Effector CD4-positive, alpha-beta T cell (primary cell): ENCODE data around the gene SETD1B.

Experiments
- DNase-seq: peaks from one replicate; pipeline ENCODE4 v3.0.0-alpha.2; 2020

The SETD1B gene

DNA sequence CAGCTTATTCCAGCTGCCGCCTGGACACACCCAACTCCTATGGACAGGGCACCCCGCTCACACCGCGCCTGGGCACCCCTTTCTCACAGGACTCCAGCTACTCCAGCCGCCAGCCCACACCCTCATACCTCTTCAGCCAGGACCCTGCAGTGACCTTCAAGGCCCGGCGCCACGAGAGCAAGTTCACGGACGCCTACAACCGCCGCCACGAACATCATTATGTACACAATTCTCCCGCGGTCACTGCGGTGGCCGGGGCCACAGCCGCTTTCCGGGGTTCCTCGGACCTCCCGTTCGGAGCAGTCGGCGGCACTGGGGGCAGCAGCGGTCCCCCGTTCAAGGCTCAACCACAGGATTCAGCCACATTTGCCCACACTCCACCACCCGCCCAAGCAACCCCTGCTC is 5.9 kb downstream of the SETD1B start:
- no peak for DNase-seq

DNA sequence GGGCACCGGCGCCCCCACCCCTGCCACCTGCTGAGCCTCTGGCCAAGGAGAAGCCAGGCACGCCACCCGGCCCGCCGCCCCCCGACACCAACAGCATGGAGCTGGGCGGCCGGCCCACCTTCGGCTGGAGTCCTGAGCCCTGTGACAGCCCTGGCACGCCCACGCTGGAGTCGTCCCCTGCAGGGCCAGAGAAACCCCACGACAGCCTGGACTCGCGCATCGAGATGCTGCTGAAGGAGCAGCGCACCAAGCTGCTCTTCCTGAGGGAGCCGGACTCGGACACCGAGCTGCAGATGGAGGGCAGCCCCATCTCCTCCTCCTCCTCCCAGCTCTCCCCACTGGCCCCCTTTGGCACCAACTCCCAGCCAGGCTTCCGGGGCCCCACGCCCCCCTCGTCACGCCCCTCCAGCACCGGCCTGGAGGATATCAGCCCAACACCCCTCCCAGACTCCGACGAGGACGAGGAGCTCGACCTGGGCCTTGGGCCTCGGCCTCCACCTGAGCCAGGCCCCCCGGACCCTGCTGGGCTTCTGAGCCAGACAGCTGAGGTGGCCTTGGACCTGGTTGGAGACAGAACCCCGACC is 6.5 kb downstream of the SETD1B start:
- DNase-seq = no peak

DNA sequence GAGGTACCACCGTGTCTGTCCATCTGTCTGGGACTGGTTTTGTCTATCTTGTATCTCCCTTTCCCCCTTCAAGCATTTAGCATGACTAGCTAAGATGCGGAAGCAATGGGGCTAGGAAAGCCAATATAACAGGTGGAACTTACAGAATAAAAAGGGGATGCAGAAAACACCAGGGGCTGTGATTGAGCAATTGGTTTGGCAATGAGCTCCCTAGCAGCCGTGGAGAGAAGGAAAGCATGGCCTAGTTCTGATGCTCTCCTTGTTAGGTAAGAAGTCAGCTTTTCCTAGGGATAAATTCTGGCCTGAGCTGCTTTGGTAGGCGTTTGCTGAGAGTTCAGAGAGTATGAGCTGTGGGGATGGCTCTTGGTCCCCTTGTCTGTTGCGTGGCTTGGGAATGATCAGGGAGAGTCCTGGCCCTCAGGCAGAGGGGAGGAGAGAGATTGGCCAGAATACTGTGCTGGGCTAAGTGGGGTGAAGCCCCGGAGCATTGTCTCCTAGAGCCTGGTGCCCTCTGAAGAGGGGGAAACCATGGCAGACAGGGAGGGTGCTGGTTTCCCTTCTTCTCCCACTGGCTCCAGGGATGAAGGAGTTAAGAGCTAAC is 7.1 kb downstream of the SETD1B start:
- DNase-seq = no peak

DNA sequence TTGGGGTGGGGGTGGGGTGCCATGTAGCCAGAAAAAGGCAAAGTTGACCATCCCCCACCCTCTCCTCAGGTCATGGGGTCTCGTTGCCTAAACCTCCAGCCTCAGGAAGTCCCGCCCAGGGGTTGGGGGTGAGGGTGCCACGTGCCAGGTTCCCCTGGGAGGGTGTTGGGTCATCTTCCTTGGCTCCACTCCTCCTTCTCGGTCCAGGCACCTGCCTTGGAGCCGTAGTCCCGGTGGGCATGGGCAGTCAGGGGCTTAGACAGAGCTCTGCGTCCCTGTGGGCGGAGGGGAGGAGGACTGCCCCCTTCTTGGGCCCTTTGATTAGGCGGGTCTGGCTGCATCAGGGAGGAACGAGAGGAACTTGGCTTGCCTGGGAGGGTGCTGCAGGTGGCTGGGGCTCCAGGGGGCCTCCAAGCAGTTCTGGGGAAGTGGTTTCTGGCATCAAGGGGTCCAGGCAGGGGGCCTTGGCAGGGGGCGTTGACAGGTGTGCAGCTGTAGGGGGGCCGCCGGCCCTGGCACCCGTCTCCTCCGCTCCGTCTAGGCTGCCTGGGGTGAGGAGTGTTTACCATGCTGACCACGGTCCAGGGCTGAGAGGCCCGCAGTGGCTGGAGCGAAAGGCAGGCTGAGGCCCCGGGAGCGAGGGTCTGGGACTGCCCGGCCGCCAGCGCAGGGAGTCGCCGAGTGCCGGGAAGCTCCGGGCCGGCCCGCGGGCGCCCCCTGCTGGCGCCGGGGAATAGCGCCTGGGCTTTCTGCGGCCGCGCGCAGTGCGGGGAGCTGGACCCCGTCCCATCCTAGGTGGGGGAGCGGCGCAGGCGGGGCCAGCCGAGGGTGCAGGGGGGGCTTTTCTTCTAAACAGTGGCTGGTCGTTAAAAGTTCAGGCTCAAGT is 7.9 kb downstream of the SETD1B start:
- peak; percentile 61 for DNase-seq

DNA sequence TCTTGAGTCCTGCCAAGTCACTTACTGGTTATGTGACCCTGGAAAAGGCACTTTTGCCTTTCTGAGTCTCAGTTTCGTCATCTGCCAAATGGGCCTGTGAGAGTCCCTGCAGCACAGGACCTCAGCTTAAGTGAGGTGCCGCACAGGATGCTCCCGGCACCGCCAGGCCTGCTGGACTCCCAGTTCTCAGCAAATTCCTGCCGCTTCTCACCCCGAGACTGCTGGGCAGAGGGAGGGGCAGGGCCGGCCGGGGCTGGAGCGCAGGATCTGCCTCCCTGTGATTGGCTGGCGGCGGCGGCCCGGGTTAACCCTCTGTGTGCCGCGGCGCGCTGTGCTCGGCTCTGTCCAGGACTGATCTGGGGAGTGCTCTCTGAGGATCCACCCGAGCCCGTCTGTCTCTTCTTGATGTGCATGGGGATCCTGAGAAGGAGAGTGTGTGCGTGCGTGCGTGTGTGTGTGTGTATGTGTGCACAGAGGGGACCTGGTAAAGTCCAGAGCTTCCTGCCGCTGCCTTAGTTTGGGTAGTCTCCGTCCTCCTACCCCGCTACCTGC is 8.6 kb downstream of the SETD1B start:
- DNase-seq = no peak

DNA sequence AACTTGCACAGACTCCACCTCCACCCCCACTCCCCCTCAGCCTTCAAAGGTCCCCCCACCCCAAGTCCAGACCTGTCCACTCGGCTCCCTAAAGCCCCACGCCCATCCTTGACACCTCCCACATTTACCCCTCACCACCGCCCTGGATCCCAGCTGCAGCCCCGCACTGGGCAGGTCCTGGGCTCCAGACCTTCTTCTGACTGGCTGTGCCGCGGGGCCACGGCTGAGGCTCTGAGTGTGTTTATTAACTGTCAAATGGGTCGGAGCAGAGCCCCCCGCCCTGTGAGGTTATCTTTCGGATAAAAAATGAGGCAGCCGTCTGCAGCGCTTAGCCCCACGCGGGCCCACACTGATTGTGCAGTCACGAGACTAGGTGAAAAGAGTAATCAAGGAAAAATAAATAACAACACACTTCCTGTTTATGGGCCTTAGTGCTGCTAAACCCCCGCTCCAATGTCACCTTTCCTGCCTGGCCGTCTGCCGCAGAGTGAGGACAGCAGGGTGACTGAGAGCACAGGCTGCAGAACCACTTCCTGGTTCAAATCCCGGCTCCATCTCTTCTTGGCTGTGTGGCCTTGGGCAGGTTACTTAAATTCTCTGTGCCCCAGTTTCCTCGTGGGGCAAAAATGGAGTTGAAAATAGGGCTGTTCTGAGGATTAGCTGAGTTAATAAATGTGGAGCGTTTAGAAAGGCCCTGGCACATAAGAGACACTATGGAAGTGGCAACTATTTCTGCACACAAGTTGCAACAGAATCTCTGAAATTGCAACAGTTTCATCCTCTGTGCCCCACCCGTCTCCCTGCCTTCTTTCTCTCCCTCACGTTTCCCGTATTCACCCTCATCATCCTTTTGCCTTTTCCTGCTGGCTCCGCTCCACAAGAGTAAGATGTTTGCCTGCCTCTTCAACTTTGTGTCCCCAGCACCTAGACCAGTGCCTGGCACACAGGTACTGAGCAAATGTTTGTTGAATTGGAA is 9.4 kb downstream of the SETD1B start:
- no peak for DNase-seq

DNA sequence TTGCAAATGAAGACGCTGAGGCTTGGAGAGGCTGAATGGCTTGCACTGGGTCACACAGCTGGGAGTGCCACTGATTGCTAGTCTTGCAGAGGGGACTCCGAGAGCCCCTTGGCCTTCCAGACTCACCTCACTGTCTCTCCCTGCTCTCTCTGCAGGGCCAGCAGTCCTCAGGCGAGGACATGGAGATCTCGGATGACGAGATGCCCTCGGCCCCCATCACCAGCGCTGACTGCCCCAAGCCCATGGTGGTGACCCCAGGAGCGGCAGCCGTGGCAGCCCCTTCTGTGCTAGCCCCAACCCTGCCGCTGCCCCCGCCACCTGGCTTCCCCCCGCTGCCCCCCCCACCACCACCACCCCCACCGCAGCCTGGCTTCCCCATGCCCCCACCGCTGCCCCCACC is 10.1 kb downstream of the SETD1B start:
- no peak for DNase-seq

DNA sequence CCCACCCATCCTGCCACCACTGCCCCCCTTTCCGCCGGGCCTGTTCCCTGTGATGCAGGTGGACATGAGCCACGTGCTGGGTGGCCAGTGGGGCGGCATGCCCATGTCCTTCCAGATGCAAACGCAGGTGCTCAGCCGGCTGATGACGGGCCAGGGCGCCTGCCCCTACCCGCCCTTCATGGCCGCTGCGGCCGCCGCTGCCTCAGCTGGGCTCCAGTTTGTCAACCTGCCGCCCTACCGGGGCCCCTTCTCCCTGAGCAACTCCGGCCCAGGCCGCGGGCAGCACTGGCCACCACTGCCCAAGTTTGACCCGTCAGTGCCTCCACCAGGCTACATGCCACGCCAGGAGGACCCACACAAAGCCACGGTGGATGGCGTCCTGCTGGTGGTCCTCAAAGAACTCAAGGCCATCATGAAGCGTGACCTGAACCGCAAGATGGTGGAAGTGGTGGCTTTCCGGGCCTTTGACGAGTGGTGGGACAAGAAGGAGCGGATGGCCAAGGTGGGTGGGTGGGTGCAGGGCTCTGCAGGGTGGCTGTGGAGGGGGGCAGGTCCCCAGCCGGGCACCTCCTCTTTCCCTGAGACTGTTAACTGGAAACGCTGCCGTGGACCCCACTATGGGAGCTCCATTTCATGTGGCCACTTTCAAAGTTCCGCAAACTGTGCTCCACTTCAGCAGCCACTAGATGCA is 10.8 kb downstream of the SETD1B start:
- no peak for DNase-seq

DNA sequence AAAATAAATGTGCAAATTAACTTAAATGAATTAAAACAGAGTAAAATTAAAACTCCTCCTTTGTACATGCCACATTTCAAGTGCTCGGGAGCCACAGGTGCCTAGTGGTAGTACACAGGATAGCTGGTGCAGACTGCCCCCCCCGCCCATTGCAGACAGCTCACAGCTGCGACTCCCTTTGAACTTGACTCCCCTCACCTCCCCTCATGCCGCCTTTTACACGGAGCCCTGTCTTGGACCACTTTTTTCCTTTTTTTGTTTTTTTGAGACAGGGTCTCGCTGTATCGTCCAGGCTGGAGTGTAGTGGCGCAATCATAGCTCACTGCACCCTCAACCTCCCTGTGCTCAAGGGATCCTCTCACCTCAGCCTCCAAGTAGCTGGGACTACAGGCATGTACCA is 11.5 kb downstream of the SETD1B start:
- no peak for DNase-seq

DNA sequence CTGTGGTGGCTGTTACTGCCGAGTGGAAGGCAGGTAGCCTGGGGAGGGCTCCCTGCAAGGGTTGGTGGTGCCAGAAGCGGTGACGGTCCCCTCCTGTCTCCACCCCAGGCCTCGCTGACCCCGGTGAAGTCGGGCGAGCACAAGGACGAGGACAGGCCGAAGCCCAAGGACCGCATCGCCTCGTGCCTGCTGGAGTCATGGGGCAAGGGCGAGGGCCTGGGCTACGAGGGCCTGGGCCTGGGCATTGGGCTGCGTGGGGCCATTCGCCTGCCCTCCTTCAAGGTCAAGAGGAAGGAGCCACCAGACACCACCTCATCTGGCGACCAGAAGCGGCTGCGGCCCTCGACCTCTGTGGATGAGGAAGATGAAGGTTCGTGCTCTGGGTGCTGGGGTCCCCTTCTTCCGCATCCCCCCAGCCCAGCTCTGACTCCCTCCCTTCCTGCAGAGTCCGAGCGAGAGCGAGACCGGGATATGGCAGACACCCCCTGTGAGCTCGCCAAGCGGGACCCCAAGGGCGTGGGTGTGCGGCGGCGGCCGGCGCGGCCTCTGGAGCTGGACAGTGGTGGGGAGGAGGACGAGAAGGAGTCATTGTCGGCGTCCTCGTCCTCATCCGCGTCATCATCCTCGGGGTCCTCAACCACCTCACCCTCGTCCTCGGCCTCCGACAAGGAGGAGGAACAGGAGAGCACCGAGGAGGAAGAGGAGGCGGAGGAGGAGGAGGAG is 13.3 kb downstream of the SETD1B start:
- no peak for DNase-seq

DNA sequence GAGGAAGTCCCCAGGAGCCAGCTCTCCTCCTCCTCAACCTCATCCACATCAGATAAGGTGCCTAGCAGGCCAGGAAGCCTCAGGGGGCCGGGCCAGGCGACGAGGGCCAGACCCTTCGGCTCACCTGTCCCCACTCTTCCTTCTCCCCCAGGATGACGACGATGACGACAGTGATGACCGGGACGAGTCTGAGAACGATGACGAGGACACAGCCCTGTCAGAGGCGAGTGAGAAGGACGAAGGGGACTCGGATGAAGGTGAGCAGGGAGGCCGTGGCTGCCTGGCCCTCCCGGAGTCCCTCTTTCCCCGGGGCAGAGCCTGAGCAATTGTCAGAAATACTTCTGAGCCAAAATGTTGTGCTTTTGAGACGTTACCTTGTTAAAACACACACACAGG is 13.8 kb downstream of the SETD1B start:
- DNase-seq = no peak

DNA sequence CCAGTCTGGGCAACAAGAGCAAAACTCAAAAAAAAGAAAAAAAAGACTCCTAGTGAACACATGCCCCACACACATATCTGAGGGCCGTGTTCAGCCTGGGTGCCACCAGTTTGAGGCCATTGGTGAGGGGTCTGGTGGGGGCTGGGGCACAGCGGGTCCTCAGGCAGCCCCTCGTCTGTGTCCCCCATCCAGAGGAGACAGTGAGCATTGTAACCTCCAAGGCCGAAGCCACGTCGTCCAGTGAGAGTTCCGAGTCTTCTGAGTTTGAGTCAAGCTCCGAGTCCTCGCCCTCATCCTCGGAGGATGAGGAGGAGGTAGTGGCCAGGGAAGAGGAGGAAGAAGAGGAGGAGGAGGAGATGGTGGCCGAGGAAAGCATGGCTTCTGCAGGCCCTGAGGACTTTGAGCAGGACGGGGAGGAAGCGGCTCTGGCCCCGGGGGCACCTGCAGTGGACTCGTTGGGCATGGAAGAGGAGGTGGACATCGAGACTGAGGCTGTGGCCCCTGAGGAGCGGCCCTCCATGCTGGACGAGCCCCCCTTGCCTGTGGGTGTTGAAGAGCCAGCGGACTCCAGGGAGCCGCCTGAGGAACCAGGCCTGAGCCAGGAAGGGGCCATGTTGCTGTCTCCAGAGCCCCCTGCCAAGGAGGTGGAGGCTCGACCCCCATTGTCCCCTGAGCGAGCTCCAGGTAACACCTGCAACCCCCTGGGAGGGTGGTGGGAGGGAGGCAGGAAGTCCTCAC is 15.6 kb downstream of the SETD1B start:
- no peak for DNase-seq

DNA sequence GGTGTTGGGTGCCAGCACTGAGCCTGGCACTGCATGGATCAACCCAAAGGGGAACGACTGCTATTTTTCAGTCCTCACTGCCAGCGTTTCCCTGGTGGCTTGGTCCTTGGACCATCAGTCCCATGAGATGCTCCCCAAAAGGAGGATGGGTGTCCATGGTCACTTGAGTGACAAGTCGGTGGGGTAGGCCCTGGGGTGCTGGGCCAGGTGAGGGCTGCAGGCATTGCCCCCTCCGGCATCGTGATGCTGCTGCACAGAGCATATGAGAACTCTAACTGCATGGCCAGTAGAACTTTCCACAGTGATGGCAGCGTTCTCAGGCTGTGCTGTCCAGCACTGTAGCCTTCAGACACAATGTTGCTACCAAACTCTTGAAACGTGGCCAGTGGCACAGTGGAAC is 16.2 kb downstream of the SETD1B start:
- DNase-seq = no peak

DNA sequence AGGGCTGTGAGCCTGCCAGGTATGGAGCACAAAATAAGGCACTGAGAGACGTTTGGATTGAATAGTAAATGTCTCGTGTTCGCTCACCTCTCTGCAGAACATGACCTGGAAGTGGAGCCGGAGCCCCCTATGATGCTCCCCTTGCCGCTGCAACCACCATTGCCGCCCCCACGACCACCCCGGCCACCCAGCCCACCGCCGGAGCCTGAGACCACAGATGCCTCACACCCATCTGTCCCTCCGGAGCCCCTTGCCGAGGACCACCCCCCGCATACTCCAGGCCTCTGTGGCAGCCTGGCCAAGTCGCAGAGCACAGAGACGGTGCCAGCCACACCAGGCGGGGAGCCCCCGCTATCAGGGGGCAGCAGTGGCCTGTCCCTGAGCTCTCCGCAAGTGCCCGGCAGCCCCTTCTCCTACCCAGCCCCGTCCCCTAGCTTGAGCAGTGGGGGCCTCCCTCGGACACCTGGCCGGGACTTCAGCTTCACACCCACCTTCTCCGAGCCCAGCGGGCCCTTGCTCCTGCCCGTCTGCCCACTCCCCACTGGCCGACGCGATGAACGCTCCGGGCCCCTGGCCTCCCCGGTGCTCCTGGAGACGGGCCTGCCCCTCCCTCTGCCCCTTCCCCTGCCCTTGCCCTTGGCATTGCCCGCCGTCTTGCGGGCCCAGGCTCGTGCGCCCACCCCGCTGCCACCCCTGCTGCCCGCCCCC is 18.7 kb downstream of the SETD1B start:
- no peak for DNase-seq

DNA sequence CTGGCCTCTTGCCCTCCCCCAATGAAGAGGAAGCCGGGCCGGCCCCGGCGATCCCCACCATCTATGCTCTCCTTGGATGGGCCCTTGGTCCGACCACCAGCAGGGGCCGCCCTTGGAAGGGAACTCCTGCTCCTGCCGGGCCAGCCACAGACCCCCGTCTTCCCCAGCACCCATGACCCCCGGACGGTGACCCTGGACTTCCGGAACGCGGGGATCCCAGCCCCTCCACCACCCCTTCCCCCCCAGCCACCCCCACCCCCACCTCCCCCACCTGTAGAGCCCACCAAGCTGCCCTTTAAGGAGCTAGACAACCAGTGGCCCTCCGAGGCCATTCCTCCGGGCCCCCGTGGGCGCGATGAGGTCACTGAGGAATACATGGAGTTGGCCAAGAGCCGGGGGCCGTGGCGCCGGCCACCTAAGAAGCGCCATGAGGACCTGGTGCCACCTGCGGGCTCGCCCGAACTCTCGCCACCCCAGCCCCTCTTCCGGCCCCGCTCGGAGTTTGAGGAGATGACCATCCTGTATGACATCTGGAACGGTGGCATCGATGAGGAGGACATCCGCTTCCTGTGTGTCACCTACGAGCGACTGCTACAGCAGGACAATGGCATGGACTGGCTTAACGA is 19.4 kb downstream of the SETD1B start:
- no peak for DNase-seq

DNA sequence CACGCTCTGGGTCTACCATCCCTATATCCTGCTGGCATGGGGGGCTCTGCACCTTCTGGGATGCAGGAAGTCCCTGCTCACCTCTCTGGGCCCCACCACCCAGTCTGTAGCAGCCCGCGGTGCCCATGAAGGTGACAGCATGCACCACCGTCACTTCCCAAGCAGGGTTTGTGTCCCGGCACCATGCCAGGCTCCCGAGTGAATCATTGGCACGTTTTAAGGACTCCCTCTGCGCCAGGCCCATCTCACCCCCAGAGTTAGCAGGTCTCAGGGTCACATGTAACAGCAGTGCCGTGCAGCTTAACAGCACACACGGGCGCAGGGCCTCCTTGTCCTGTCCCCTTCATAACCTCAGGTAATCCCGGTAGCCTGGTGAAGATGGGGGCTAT is 19.9 kb downstream of the SETD1B start:
- no peak for DNase-seq

DNA sequence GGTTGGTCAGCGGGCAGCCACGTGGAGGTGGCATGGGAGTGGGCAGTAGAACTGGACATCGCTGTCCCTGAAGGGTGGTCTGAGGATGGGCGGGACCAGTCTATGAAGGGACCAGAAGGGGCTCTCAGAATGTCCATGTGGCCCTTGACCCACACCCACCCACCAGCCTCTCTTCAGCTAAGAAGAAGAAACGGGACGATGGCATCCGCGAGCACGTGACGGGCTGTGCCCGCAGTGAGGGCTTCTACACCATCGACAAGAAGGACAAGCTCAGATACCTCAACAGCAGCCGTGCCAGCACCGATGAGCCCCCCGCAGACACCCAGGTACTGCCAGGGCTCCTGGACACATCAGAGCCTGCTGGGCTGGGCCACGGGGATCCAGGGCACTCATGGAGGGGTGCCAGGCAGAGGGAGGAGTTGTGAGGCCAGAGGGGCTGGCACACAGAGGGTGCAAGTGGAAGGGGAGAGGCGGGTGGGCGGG is 21.3 kb downstream of the SETD1B start:
- no peak for DNase-seq

DNA sequence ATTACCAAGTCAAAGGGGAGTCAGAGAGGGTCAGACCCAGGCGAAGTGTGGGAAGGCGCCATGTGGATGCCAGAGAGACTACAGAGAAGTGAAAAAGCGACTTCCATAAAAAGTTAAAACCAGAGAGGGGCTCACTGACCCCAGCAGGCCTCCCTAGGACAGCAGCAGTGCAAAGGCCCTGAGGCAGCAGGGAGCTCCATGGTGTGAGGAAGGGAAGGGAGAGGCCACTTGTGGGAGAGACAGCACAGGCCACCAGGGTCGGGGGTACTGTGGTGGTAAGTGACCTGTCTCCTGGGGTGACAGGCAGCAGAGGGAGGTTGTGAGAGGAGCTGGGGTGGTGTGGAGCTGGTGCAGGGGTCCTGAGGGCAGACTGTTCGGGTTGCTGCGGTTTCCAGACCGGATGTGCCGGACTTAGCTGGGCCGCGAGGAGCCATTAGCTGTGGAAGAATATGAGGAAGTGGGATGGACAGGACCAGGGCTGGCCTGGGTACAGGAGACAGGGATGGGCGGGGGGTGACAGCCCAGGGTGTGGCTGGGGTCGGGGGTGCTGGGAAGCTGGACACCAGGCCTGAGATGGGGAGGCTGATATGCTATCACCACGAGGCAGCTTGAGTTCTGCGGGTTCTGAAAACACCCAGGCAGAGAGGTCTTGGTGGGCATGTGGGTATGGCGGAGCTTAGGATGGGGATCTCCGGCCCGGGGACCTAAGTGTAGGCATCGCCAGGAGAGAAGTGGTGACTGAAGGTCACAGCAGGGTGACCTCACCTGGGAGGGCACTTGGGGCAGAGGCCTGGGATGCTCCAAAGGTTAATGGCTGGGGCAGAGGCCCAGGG is 22.7 kb downstream of the SETD1B start:
- DNase-seq = no peak
